CD4-positive, alpha-beta T cell (primary cell): ENCODE results near the gene POLR3GL. TPM values are rescaled to one million over a fixed set of nuclear protein-coding genes. Genes with fewer than 3 reads are reported as not detected.
A peak's percentile ranks its signal among the peaks of the same experiment; 100 is the strongest.

Experiments
- ATAC-seq: fragments of 200-7000 bp; cut with Tn5 transposase; one replicate; pipeline ENCODE4 v1.10.0; 2022; ENCODE audit warnings: mild to moderate bottlenecking; ENCODE audit not compliant: poor library complexity
- CTCF ChIA-PET: fragments of 350-600 bp; sonication (Branson Sonifier 250); formaldehyde crosslinking; loops from one replicate; lab custom pipeline; 2021; ENCODE audit warnings: antibody characterized with exemption, inconsistent platforms; lab: Charles Lee
- POLR2A ChIA-PET: fragments of 350-600 bp; sonication (Branson Sonifier 250); formaldehyde crosslinking; loops from one replicate; lab custom pipeline; 2021; ENCODE audit warnings: antibody characterized with exemption, inconsistent platforms; lab: Charles Lee
- DNase-seq, 14 experiments: peaks; one replicate each; pipeline ENCODE4 v3.0.0-alpha.2; 2013 to 2020; ENCODE audit warnings: mixed read lengths in 2 of 14
- H3K27ac ChIP-seq, 2 donors: one replicate each; pipeline versions ENCODE4 v1.5.1 to v1.7.0; 2013; ENCODE audit warnings: low read length in 2 of 2, low read depth in 1 of 2, mild to moderate bottlenecking in 1 of 2
- H3K27me3 ChIP-seq, 2 experiments: 1 replicate in 1 of 2; 2 replicates in 1 of 2; pipeline versions ENCODE4 v1.6.1 to v1.7.0; 2013; ENCODE audit warnings: low read length in 2 of 2, control low read depth in 1 of 2, mild to moderate bottlenecking in 1 of 2, moderate library complexity in 1 of 2; ENCODE audit not compliant: insufficient read depth in 2 of 2, control insufficient read depth in 1 of 2
- H3K36me3 ChIP-seq: one replicate; pipeline ENCODE4 v1.6.1; 2013; ENCODE audit warnings: low read length, control low read depth; ENCODE audit not compliant: insufficient read depth
- H3K4me1 ChIP-seq: one replicate; pipeline ENCODE4 v1.6.1; 2013; ENCODE audit warnings: low read length, control low read depth; ENCODE audit not compliant: insufficient read depth
- H3K4me3 ChIP-seq: one replicate; pipeline ENCODE4 v1.5.1; 2013; ENCODE audit warnings: mild to moderate bottlenecking, low read length, moderate library complexity
- H3K9me3 ChIP-seq, 2 experiments: 1 replicate in 1 of 2; 2 replicates in 1 of 2; pipeline versions ENCODE4 v1.6.1 to v1.7.0; 2013; ENCODE audit warnings: low read length in 2 of 2, mild to moderate bottlenecking in 2 of 2, control low read depth in 1 of 2, moderate library complexity in 1 of 2; ENCODE audit not compliant: control insufficient read depth in 1 of 2, insufficient read depth in 1 of 2
- H3K27ac Mint-ChIP-seq: one replicate; pipeline ENCODE4 v1.8.0; 2020; ENCODE audit warnings: mixed read lengths
- H3K27me3 Mint-ChIP-seq: one replicate; pipeline ENCODE4 v1.8.0; 2021; ENCODE audit warnings: mixed read lengths
- H3K36me3 Mint-ChIP-seq: one replicate; pipeline ENCODE4 v1.8.0; 2021; ENCODE audit warnings: low read depth, mixed read lengths
- H3K4me1 Mint-ChIP-seq: one replicate; pipeline ENCODE4 v1.8.0; 2021; ENCODE audit warnings: low read depth, mixed read lengths
- H3K4me3 Mint-ChIP-seq: one replicate; pipeline ENCODE4 v1.8.0; 2020; ENCODE audit warnings: mild to moderate bottlenecking, mixed read lengths
- H3K9me3 Mint-ChIP-seq: one replicate; pipeline ENCODE4 v1.8.0; 2020; ENCODE audit warnings: mixed read lengths
- CTCF ChIP-seq: fragments of 200-600 bp; IDR thresholded peaks from one replicate; pipeline ENCODE4 v1.8.0; 2022; ENCODE audit warnings: antibody characterized with exemption, mild to moderate bottlenecking
- intact Hi-C, 2 experiments: fragments of 100-400 bp; cut with DNase I in 1 of 2; cut with micrococcal nuclease in 1 of 2; formaldehyde crosslinking; loops; one replicate each; pipeline versions ENCODE4 v1.15.1 to v1.9.0; 2023 to 2025; cut with DNase I, micrococcal nuclease
- total RNA-seq, 174 experiments: library from RNA in 2 of 174; stranded (reverse) in 2 of 174; gene quantifications; one replicate each; pipeline ENCODE4 v1.2.3 and lab custom pipeline; 2021 to 2026

Gene POLR3GL
- total RNA-seq, 2 experiments from 2014 or later, result 17.2 to 17.8 TPM

GRCh38 chr1:145960468-145961108 is 3.9 kb upstream of the POLR3GL start:
- Mint-ChIP-seq H3K4me1 (peaks cover 77% of the 10 kb centered on the region), H3K9me3 (no peaks in the 10 kb centered on the region), H3K27me3 (no peaks in the 10 kb centered on the region), H3K27ac (peak overlapping the region; percentile 87), H3K4me3 (peak overlapping the region; percentile 95), H3K36me3 (peaks cover 14% of the 10 kb centered on the region)
- peaks cover 65% of the 10 kb centered on the region for H3K4me1 ChIP-seq
- ATAC-seq (no peak), DNase-seq (peak in 11 of 14 experiments; percentile 30 to 71 (median 51))
- peak overlapping the region; percentile 25 to 63 for H3K27ac ChIP-seq
- no peaks in the 10 kb centered on the region for H3K36me3 ChIP-seq
- no peak for TF ChIP-seq CTCF
- no peaks in the 10 kb centered on the region for H3K9me3 ChIP-seq
- peak overlapping the region; percentile 72 for H3K4me3 ChIP-seq
- POLR2A ChIA-PET, result interaction anchor here (0.7 to 8.8 kb wide), 5 partner anchors 19 to 43 kb away, joined by 3 to 213 read pairs (median 4); partner anchors contain the start of genes PEX11B and RBM8A
- intact Hi-C loops, result loop anchor here in 1 of 2 experiments (5.0 kb wide), 1 partner anchor 37 kb away; the partner anchor contains the start of gene TXNIP
- CTCF ChIA-PET, result interaction anchor here (1.1 kb wide), 1 partner anchor 34 kb away, joined by 7 read pairs; the partner anchor contains the start of gene RBM8A
- no peaks in the 10 kb centered on the region for H3K27me3 ChIP-seq

GRCh38 chr1:145961109-145961424 is 3.4 kb upstream of the POLR3GL start:
- Mint-ChIP-seq H3K4me3 (peak overlapping the region; percentile 95), H3K27ac (peak overlapping the region; percentile 87), H3K4me1 (peaks cover 72% of the 10 kb centered on the region), H3K9me3 (no peaks in the 10 kb centered on the region), H3K36me3 (peaks cover 14% of the 10 kb centered on the region), H3K27me3 (no peaks in the 10 kb centered on the region)
- Histone ChIP-seq H3K27ac (peak overlapping the region; percentile 25 to 63), H3K4me1 (peaks cover 62% of the 10 kb centered on the region), H3K36me3 (no peaks in the 10 kb centered on the region), H3K9me3 (no peaks in the 10 kb centered on the region), H3K27me3 (no peaks in the 10 kb centered on the region), H3K4me3 (peak overlapping the region; percentile 72)
- CTCF ChIA-PET, result interaction anchor here (1.1 to 1.8 kb wide), 2 partner anchors 16 to 34 kb away, joined by 5 to 7 read pairs; partner anchors contain the start of gene RBM8A
- no peak for TF ChIP-seq CTCF
- ATAC-seq, result no peak
- peak in 2 of 14 experiments; percentile 30 to 40 for DNase-seq
- POLR2A ChIA-PET, result interaction anchor here (0.9 to 8.8 kb wide), 7 partner anchors 27 to 102 kb away, joined by 3 to 213 read pairs (median 44); partner anchors contain the start of genes PEX11B, PIAS3 and RBM8A
- intact Hi-C loops, result loop anchor here in 1 of 2 experiments (5.0 kb wide), 1 partner anchor 36 kb away; the partner anchor contains the start of gene TXNIP

GRCh38 chr1:145961425-145962156 is 2.9 kb upstream of the POLR3GL start:
- Mint-ChIP-seq H3K4me1 (peaks cover 67% of the 10 kb centered on the region), H3K27me3 (no peaks in the 10 kb centered on the region), H3K27ac (peak overlapping the region; percentile 94), H3K4me3 (peak overlapping the region; percentile 95), H3K9me3 (no peaks in the 10 kb centered on the region), H3K36me3 (peaks cover 14% of the 10 kb centered on the region)
- DNase-seq, result peak in 10 of 14 experiments; percentile 20 to 71 (median 38)
- Histone ChIP-seq H3K36me3 (no peaks in the 10 kb centered on the region), H3K4me3 (peak overlapping the region; percentile 72), H3K9me3 (no peaks in the 10 kb centered on the region), H3K27me3 (no peaks in the 10 kb centered on the region), H3K4me1 (peaks cover 63% of the 10 kb centered on the region), H3K27ac (no peak overlapping the region)
- ATAC-seq, result no peak
- POLR2A ChIA-PET, result interaction anchor here (0.9 to 6.2 kb wide), 9 partner anchors 18 to 116 kb away, joined by 3 to 154 read pairs (median 44); partner anchors contain the start of genes NUDT17, PEX11B, PIAS3 and RBM8A
- intact Hi-C loops, result loop anchor here in 1 of 2 experiments (5.0 kb wide), 1 partner anchor 36 kb away; the partner anchor contains the start of gene TXNIP
- no peak for TF ChIP-seq CTCF
- CTCF ChIA-PET, result interaction anchor here (1.8 kb wide), 1 partner anchor 16 kb away, joined by 5 read pairs; no protein-coding TSS in a partner anchor
